Prostate gland (tissue), 2 donors: Measurements from ENCODE around the gene STIL. TPM values are rescaled to one million over a fixed set of nuclear protein-coding genes. Genes with fewer than 3 reads are reported as not detected.
"Not testable (repeated sequence)": the region's sequence is repeated elsewhere in the genome, so short reads cannot be mapped to it uniquely, and the experiment has no call there.

Source experiments
- DNase-seq: peaks from one replicate; pipeline ENCODE4 v3.0.0-alpha.2; 2019; ENCODE audit warnings: low spot score
- H3K27ac ChIP-seq, 2 donors: fragments of 200-600 bp; sonication (generic); 2 replicates each; pipeline ENCODE4 v1.5.1; 2017 to 2019
- H3K27me3 ChIP-seq: fragments of 200-600 bp; sonication (generic); replicated peaks from 2 replicates; pipeline ENCODE4 v1.5.1; 2019; ENCODE audit not compliant: insufficient read depth
- H3K36me3 ChIP-seq, 2 donors: fragments of 200-600 bp; sonication (generic); 1 replicate in 1 of 2; 2 replicates in 1 of 2; pipeline versions ENCODE4 v1.5.1 to v1.8.1; 2017 to 2019
- H3K4me1 ChIP-seq: fragments of 200-600 bp; sonication (generic); replicated peaks from 2 replicates; pipeline ENCODE4 v1.5.1; 2019
- H3K4me3 ChIP-seq, 2 donors: fragments of 200-600 bp; sonication (generic); 2 replicates each; pipeline ENCODE4 v1.5.1; 2017 to 2019
- H3K9me3 ChIP-seq: fragments of 200-600 bp; sonication (generic); 2 replicates; pipeline ENCODE4 v1.5.1; 2017
- POLR2A ChIP-seq: fragments of 450-650 bp; IDR thresholded peaks from one replicate; pipeline ENCODE4 v1.6.1; 2016; ENCODE audit warnings: antibody characterized with exemption, mild to moderate bottlenecking
- POLR2AphosphoS5 ChIP-seq: sonication (generic); formaldehyde crosslinking; IDR thresholded peaks from one replicate; pipeline ENCODE4 v1.6.1; 2017; ENCODE audit warnings: antibody characterized with exemption
- WGBS: methylation state at CpG from one replicate; pipeline ENCODE4 v1.1.5; 2018; 5-methylcytosine and 5-hydroxymethylcytosine counted together
- intact Hi-C: fragments of 100-400 bp; cut with DNase I; formaldehyde crosslinking; loops from one replicate; pipeline ENCODE4 v1.14.2; 2022
- total RNA-seq, 2 donors: library from RNA; depleted of rRNA; stranded (reverse); fragments of >200 nt; gene quantifications; one replicate each; pipeline ENCODE4 v1.1.0, GENCODE V29; 2016
- TF ChIP-seq, protein P1 (sequence below), 4 experiments: fragments of 200-600 bp in 2 of 4; fragments of 450-650 bp in 2 of 4; sonication (generic) in 2 of 4; IDR thresholded peaks; 1 replicate in 3 of 4; 2 replicates in 1 of 4; pipeline ENCODE4 v1.5.1; 2016 to 2019; ENCODE audit warnings: antibody characterized with exemption in 4 of 4, mild to moderate bottlenecking in 2 of 4, moderate library complexity in 2 of 4

The STIL gene
- total RNA-seq, 2 donors from 2014 or later, result 1.5 to 5.9 TPM

GRCh38 chr1:47347735-47348134 lies 33.8 kb upstream of the STIL start:
- no peaks in the 10 kb centered on the region for H3K9me3 ChIP-seq
- WGBS, result 81% methylated on average over 9 of the region's 9 CpGs
- no peaks in the 10 kb centered on the region for H3K27me3 ChIP-seq
- H3K4me1 ChIP-seq, result no peaks in the 10 kb centered on the region
- H3K4me3 ChIP-seq, result no peak overlapping the region
- no peak overlapping the region for H3K27ac ChIP-seq
- TF ChIP-seq POLR2AphosphoS5, result no peak
- TF ChIP-seq POLR2A, result no peak
- TF ChIP-seq, protein P1, sequence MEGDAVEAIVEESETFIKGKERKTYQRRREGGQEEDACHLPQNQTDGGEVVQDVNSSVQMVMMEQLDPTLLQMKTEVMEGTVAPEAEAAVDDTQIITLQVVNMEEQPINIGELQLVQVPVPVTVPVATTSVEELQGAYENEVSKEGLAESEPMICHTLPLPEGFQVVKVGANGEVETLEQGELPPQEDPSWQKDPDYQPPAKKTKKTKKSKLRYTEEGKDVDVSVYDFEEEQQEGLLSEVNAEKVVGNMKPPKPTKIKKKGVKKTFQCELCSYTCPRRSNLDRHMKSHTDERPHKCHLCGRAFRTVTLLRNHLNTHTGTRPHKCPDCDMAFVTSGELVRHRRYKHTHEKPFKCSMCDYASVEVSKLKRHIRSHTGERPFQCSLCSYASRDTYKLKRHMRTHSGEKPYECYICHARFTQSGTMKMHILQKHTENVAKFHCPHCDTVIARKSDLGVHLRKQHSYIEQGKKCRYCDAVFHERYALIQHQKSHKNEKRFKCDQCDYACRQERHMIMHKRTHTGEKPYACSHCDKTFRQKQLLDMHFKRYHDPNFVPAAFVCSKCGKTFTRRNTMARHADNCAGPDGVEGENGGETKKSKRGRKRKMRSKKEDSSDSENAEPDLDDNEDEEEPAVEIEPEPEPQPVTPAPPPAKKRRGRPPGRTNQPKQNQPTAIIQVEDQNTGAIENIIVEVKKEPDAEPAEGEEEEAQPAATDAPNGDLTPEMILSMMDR (IDR thresholded peaks at IDR 0.05), result no peak
- no peak for DNase-seq
- H3K36me3 ChIP-seq, result no peaks in the 10 kb centered on the region
- intact Hi-C loops, result no loop called here

DNA sequence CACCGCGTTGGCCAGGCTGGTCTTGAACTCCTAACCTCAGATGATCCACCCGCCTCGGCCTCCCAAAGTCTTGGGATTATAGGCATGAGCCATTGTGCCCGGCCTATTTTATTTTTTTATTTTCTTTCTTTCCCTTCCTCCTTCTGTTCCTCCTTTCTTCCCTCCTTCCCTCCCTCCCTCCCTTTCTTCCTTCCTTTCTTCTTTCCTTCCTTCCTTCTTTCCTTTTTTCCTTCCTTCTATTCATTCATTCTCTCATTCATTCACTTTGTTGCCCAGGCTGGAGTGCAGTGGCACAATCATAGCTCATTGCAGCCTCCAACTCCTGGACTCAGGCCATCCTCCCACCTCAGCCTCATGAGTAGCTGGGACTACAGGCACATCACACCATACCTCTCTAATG lies 33.0 kb upstream of the STIL start:
- DNase-seq, H3K27ac ChIP-seq, intact Hi-C loops, H3K27me3 ChIP-seq, H3K36me3 ChIP-seq, H3K9me3 ChIP-seq, H3K4me1 ChIP-seq, H3K4me3 ChIP-seq: not testable (repeated sequence)
- WGBS, result 93% methylated on average over 5 of the region's 5 CpGs

DNA sequence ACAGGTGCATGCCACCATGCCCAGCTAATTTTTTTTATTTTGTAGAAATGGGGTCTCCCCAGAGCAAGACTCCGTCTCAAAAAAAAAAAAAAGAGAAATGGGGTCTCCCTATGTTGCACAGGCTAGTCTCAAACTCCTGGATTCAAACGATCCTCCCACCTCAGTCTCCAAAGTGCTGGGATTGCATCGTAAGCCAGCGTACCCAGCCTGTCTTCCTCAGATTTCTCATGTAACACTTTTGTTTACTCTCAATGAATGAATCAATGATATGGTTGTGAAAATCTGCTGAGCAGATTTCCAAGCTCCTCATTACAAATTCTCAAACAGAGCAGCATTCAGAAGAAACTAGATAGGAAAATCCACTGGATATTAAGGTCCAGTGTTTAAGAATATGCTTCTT lies 26.3 kb upstream of the STIL start:
- Histone ChIP-seq H3K27ac (no peak overlapping the region), H3K9me3 (no peaks in the 10 kb centered on the region), H3K4me1 (no peaks in the 10 kb centered on the region), H3K36me3 (no peaks in the 10 kb centered on the region), H3K4me3 (no peak overlapping the region), H3K27me3 (no peaks in the 10 kb centered on the region)
- intact Hi-C loops, result no loop called here
- TF ChIP-seq POLR2AphosphoS5 (no peak), POLR2A (no peak)
- TF ChIP-seq, protein P1 (IDR thresholded peaks at IDR 0.05), result no peak
- DNase-seq, result no peak
- 57% methylated on average over 4 of the region's 4 CpGs for WGBS

GRCh38 chr1:47338249-47339077 lies 24.5 kb upstream of the STIL start:
- no peak overlapping the region for H3K27ac ChIP-seq
- DNase-seq, result no peak
- H3K9me3 ChIP-seq, result no peaks in the 10 kb centered on the region
- no peaks in the 10 kb centered on the region for H3K36me3 ChIP-seq
- intact Hi-C loops, result loop anchor here (10.0 kb wide), 1 partner anchor 386 kb away; no protein-coding TSS in a partner anchor
- no peaks in the 10 kb centered on the region for H3K27me3 ChIP-seq
- no peaks in the 10 kb centered on the region for H3K4me1 ChIP-seq
- no peak for TF ChIP-seq POLR2AphosphoS5
- TF ChIP-seq, protein P1 (IDR thresholded peaks at IDR 0.05), result no peak
- no peak for TF ChIP-seq POLR2A
- no peak overlapping the region for H3K4me3 ChIP-seq

DNA sequence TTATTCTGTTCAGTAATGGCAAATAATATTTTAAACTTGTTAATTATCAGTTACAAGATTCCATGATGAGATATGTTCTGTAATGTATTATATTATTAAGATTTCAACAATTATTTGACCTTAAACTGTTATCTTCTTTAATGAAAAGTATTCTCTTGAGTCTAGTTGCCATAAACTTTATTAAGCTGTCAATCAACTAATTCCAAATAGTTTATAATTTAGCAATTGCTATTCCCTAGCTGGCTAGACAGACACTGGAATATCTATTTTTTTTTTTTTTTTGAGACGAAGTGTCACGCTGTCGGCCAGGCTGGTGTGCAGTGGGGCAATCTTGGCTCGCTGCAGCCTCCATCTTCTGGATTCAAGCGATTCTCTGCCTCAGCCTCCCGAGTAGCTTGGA lies 23.4 kb upstream of the STIL start:
- intact Hi-C loops, result loop anchor here (10.0 kb wide), 1 partner anchor 387 kb away; no protein-coding TSS in a partner anchor
- Histone ChIP-seq H3K27ac (no peak overlapping the region), H3K4me3 (no peak overlapping the region), H3K9me3 (no peaks in the 10 kb centered on the region), H3K36me3 (no peaks in the 10 kb centered on the region), H3K27me3 (no peaks in the 10 kb centered on the region), H3K4me1 (no peaks in the 10 kb centered on the region)
- no peak for TF ChIP-seq POLR2AphosphoS5
- TF ChIP-seq, protein P1 (IDR thresholded peaks at IDR 0.05), result no peak
- TF ChIP-seq POLR2A, result no peak
- 87% methylated on average over 6 of the region's 6 CpGs for WGBS
- no peak for DNase-seq
